Stromal cell of bone marrow (primary cell): ENCODE data around the gene NDUFAF2.

Source experiments
- DNase-seq: peaks from one replicate; pipeline ENCODE4 v3.0.0-alpha.2; 2012; ENCODE audit warnings: low read depth

The NDUFAF2 gene

DNA sequence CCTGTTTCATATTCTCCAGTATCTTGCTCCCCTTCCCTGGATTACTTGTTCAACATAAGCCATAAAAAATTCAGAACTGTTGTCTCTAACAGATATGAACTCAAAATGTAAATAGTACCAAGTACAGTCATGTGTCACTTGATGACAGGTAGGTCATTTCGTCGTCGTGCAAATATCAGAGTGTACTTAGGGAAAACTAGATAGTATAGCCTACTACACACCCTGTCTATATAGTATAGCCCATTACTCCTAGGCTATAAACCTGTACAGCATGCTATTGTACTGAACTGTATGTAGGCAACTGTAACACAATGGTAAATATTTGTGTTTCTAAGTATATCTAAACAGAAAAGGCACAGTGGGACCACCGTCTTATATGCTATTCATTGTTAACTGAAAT is 178.1 kb downstream of the NDUFAF2 start:
- DNase-seq = no peak

DNA sequence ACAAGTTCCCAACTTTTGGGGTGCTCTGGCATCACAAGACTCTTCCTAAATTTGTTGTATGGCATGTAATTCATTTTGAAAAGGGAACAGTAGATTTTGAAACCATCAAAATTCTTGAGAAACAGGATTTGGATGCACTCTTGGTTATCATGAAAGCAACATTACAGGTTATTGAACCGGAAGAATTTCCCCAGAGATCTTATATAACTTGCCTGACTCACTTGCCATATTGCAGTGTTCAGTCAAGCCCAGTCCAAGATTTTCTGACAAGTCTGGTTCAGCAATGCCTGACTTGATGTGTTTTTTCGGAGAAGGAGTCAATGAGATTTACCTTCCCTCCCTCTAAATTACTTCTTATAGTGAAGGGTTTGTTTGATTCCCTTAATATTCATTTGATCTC is 185.3 kb downstream of the NDUFAF2 start:
- peak; percentile 5 for DNase-seq

DNA sequence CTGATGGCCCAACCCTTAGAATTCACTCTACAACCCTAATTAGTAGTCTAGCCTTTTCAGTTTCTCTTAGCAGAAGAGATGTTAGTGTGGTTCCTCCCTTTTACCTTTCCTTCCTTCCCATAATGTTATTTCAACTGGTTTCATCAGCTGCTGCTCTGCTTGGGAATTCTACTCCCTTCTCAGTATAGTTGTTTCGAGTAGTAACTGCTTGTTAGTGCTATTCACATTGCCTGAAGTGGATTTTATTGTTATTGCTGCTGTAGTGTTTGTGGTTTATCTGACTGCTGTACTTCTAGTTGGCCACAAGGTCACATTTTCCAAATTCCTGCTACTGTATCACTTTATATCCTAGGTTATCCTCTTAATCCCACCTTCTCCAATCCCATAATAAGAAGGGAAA is 187.6 kb downstream of the NDUFAF2 start:
- DNase-seq = no peak

DNA sequence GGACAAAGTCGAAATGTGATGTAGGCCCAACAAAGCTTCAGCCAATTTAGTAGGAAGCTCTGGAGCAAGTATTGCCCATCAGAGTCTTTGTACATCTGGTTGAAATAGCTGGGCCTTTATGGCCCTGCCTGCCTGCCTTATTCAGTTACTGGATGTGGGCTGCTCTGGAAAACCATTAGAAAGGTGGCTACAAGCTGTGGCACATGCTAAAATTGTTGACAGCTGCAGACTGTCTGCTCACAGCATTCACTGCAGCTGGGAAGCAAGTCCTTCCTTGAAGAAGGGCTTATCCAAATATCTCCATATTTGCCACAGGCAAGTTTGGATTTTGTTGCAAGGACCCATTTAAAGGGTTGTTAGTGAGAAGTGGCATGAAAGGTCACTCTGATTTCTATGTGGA is 192.8 kb downstream of the NDUFAF2 start:
- DNase-seq = no peak

DNA sequence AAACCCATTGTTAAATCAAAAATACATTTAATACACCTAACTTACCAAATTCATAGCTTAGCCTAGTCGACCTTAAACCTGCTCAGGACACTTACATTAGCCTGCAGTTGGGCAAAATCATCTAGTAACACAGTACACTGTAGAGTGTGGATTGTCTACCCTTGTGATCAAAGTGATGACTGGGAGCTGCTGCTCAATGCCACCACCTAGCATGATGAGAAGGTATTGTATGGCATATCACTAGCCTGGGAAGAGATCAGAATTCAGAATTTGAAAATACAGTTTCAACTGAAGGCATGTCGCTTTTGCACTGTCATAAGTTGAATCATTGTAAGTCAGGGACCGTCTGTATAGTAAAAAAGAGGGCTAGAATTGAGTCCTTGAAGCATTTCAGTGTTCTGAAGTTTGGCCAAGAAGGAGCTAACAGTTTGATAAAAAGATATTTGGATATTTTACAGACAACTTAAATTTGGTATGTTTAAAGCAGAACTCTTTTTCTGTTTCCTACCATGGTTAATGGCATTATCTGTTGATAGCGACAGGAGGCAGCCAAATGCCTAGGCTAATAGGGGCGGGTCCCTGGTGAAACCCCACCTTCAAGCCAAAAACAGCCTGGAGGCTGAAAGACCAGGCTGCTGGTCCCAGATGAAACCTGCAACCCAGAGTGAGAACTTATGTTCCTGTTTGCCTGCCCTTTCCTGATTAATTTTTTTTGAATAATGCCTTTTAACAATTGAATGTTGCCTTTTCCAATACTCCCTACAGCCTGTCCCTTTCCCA is 194.3 kb downstream of the NDUFAF2 start:
- DNase-seq = no peak

DNA sequence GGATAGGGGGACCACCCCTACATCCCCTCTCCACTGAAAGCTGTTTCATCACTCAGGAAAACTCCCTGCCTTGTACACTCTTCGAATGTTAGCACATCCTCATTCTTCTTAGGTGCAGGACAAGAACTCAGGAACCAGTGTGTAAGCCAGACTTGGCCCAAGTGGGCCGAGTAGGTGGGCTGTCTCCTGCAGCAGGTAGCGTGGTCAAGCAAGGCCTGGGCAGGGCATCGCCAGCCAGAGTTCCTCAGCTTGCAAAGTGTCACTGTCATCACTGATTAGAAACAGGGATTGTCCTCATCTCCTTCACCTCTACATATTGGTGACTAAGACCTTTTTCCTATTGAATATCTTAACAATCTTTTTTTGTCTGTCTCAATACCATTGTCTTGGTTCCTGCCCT is 194.9 kb downstream of the NDUFAF2 start:
- no peak for DNase-seq

DNA sequence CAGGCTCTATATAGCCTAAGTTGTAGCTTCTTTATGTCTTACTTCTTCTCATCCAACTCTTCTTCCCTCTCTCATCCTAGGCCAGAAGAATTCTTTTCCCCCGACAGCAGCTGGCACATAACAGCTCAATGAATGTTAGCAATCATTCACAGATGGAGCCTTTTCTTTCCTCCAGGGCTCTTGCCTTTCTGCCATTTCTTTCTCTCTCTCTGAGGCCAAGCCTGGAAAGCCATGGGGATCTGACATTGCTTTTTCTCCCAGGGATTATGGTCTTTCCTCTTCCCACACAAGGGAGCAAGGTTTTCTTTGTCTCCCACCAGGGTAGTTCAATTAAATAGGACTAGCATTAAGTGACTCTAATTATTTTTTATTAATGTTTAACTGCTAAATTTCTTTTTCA is 196.8 kb downstream of the NDUFAF2 start:
- no peak for DNase-seq

DNA sequence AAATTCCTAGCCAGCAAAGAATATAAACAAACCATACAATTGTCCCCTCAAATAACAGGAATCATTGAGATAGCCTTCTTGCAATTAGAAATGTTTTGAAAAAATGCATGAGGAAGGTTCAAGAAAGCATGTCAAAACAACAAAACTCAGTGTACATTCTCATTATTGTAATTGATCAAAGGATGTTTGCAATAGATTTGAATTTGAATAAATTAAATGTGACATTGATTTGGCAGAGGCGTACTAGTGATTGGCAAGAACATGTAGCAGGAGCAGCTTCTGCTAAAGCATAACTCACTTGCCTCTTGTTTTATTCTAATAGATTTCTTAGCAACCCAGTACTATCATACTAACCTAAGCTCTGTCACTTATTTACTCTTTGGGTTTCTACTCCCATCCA is 197.4 kb downstream of the NDUFAF2 start:
- DNase-seq = no peak

DNA sequence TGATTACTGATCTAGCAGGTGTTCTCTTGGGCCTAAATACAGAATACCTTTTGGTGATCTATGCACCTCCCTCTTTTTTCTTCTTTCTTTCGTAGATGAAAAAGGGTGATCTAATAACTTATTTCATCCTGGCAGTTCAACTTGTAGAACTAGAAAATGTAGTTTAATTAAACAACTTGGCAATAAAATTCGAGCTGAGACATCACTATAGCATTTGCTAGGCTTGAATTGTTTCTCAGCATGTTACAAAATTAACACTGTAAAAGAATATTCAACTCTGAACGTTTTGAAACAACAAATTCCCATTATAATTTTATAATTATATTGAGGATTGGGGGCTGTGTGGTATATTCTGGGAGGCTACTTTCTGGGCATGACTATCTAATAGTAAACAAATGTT is 197.8 kb downstream of the NDUFAF2 start:
- no peak for DNase-seq

DNA sequence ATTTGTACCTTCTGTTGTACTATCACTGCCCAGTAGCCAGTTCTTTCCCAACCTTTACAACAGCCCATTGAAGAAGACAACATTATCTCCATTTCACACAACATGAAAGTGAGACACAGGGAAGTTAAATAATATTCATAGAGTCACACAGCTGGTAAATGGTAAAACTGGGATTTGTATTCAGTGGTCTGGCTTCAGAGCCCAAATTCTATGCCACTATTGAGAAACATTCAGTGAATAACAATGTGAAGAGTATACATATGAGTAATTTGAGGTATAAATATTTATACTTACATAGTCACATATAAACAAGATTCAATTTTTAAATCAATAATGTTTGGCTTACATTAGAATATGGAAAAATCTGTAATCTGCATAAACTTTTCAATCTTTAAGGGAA is 203.5 kb downstream of the NDUFAF2 start:
- DNase-seq = no peak

DNA sequence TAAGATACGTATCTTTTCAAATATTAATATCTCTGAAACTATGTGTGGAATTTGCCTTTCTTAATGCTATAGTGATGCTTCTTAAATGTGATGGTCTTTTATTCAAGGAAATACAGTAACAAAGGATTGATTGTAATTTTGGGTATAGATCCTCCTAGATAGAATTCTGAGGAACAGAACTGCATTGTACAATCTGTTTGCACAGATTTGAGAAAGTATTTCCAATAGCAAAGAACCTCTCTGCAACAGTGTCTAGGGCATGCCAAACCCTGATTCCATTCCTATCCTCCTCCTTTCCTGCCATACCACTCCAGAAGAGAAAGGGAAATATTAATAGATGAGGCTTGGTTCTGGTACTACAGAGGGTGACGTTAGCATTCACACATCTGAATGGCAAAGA is 206.9 kb downstream of the NDUFAF2 start:
- DNase-seq = no peak

DNA sequence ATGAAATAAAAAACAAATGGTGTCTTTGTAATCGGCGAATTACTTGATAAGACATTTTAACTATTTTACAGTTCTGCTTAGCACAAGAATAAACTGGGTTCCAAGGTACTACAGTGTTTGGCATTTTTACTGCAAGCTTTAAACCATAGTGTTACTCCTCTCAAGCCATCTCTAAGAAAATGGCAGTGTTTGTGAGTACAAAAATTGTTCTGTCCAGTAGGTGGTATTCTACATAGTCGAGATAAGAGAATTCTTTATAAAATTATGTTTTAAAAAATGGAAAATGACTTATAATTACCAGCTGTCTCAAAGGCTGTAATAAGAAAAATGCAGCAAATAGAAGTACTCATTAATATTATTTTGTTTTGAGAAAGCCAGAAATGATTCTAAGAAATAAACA is 214.1 kb downstream of the NDUFAF2 start:
- no peak for DNase-seq

DNA sequence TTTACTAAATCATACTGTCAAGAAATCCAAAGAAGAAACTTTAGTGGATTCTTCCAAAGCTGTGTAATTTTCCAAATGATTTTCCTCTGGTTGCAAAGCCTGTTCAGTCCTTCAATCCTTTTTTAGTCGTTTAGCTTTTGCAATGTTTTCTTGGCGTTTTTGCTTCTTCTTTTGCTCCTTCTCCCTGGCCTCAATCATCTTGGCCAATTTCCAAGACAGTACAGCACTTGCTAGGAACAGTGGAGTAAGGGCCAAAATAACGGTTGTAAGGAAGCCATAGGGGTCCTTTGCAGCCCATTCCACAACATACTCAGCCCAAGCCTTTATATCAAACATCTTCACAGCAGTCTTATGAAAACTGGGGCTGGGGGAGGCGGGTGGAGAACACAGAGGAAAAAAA is 214.8 kb downstream of the NDUFAF2 start:
- DNase-seq = no peak

DNA sequence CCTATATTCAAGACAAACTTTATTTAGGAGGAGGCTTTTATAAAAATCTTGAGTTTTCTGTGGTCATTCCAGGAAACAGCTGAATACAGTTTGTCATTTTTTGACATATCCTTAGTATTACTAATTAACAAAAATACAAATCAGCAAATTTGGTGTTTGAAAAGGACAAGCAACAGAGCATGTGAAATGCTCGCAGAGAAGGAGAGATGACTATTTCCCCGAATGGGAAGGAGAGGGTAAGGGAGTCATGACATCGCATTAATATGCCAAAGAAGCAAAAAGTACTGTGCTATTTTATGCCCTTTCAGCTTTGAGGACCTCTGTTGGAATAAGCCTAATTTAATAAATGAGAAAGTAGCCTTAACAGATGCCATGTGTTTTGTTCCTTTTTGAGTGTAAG is 215.5 kb downstream of the NDUFAF2 start:
- no peak for DNase-seq

DNA sequence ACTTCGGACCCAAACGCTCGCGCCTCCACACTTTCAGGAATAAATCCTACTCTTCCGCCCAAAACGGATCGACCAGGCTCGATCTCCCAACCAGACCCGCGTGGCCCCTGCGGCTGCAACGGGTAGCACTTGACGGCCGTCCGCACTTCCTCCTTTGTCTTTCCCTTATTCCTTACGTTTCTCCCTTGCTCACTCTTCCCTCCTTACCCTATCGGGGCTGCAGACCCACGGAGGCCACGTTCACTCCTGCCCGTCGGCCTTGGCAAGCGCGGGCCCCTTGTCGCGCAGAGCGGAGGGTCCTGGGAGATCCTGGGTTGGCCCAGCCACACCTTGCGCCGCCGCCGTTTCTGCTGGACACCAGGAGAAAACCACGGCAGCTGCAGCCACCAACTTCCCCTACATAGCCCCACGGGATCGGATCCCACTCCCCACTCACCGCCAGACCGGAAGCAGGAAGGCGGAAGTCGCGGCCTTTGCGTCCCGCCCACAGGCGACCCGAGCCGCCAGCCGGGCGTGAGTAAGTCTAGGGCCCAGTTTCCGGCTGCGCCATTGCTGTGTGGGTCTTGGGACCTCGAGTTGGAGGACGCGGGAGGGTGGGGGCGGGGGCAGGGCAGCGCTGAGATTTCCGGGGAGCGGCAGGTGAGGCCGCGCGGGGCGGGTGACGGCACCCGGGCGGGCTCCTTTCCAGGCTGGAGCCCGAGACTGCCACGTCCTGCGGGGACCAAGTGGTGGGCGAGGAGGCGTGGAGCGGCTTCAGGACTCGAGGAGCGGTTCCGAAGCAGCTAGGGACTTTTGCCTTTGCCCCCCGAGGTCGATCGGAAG is 217.2 kb downstream of the NDUFAF2 start, which contains the start of gene SMIM15:
SMIM15 (minus strand) TSS at position 459 of the 822 bp plus-strand sequence. CDS start 2,297 bp downstream, outside the sequence.
- DNase-seq = peak; percentile 70

DNA sequence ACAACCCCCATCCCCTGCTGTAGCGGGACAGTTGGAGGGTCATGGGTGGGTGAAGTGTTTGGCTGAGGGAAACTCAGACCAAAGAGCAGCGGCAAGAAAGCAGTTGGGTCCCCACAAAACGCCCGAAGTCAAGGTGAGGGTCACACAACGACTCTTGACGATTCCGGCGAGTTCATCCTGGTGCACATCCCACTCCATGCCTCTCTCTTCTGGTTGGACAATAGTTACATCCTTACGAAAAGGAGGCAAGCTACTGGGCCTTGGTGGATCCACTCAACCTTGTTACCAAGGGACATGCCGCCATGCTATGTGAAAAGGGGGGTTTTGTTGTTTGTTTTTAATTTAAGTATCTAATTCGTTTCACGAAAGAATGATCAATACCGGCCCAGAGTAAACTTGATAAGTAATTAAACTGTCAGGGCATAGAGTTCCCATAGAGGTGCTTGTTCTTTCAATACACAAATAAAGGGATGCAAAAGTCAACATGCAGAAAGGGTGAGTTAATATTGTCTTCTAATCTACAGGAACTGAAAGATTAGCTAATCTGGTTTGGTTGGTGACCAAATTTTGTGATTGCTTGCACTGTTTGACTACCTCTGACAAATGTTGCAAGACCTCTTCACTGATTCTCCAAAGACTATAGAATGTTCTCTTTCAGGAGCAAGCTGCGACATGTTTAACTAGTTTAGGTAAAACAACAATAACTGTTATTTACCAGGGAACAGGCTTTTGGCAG is 218.0 kb downstream of the NDUFAF2 start:
- peak; percentile 4 for DNase-seq

DNA sequence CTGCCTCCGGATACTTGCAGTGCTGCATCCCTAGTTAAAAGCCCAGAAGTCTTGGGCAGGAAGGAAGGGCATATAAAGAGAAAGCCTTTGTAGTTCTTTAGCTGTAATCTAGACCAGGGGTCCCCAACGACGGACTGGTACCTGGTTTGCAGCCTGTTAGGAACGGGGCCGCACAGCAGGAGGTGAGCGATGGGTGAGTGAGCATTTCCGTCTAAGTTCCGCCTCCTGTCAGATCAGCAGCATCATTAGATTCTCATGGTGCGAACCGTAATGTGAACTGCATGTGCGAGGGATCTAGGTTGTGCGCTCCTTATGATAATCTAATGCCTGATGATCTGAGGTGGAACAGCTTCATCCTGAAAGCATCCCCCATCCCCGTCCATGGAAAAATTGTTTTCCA is 218.9 kb downstream of the NDUFAF2 start:
- DNase-seq = no peak

DNA sequence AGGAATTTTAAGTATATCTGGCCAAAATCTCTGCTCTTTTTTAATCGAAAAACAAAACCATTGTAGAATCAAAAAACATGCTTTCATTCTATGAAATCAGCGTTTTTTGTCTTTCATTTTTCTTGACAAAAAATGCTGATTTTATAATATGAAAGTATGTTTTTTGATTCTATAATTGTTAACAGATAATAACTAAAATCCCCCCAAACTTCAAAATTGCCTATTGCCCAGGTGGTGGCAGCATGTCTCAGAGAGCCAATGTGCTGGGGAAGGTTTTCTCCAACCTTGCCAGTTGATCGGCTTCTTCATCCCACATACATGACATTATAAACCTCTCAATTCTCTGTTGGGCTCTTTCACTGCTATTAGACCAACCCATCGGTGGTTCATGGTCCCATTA is 222.4 kb downstream of the NDUFAF2 start:
- peak; percentile 53 for DNase-seq

DNA sequence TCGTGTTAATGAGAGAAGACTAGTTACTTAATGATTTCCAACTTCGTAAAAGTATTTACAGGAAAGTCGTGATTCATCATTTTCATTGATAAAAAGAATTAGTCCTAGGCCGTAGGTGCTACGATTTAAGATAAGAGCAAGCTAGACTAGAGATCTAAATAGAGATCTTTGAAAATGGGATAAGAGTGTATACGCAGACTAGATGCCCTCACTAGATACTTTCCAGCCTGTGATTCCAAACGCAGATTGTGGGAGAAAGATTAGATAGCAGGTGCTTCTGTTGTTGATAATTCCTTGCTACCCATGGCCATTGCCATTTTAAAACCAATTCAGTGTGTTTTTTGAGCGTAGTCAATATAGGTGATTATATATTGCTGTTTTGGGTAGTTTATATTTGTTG is 223.9 kb downstream of the NDUFAF2 start:
- no peak for DNase-seq

DNA sequence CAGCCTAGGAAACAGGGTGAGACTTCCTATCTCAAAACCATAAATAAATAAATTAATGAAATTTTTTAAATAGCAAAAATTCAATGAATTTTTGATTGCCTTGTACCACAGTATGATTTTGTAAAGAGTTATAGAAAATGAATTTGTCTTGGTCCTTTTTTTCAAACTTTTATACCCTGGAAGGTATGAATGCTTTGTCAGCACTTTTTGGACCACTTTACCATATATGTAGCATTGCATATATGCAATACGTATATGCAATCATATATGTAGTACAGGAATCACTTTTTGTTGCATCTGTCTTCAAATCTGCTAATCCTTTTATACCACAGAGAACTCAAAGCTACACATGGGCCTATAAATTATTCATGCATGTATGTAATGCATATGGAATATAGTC is 226.5 kb downstream of the NDUFAF2 start:
- DNase-seq = no peak

DNA sequence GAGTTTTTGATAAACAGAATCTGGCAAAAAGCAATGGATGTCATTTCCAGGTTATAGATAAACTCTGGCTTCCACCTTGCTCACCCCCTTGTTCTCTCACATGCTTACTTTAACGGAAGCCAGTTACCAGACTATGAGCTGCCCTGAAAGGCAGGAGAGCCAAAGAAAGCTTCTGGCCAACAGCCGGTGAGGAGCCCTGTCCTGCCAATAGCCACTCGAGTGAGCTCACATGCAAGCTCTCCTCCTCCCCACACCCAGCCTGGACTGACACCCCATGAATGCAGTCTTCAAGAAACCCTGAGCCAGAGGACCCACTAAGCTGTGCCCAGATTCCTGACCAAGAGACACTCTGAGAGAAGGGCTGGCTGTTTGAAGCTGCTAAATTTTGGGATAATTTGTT is 231.6 kb downstream of the NDUFAF2 start:
- DNase-seq = no peak

DNA sequence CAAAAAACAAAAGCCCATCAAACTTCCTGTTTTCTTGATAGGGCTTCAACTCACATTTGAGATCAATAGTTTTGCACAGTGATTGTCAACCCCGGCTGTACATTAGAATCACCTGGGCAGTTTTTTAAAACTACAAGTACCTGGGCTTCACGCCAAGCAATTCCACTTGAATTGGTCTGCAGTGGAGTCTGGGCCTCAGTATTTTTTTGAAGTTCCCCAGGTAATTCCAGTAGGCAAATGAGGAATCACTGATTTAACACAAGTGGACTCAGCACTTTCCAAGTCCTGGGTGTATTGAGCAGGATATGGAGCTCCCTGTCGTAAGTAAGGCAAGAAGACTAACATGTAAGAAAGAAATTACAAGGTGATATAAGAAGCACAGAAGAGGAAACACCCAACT is 232.1 kb downstream of the NDUFAF2 start:
- DNase-seq = no peak

DNA sequence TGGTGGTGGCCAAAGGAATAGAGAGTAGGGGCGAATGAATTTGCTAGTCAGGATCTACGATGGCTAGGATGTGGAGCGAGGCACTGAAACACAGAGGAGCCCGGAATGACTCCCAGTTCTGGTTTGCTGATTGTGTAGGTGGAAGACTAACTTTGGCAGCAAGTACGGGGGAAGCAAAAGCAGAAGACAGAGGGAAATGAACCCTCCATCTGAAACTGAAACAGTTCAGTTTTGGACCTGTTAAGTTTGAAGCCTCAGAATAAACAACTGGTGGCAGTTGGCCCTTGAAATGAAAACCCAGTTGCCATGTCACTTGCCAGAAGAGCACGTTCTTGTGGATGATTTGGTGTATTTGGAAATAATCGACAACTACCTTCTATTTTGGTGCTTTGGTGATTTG is 232.7 kb downstream of the NDUFAF2 start:
- DNase-seq = no peak
